LNCAP (cell line): ENCODE measurements around the gene CEP112.

Experiments
- TF ChIP-seq, protein P1 (sequence below): fragments of 450-650 bp; IDR thresholded peaks from 2 replicates; pipeline ENCODE4 v1.5.1; 2017; ENCODE audit warnings: mild to moderate bottlenecking

Gene CEP112

GRCh38 chr17:66200685-66201092 lies 8.8 kb upstream of the CEP112 start:
- TF ChIP-seq, protein P1, sequence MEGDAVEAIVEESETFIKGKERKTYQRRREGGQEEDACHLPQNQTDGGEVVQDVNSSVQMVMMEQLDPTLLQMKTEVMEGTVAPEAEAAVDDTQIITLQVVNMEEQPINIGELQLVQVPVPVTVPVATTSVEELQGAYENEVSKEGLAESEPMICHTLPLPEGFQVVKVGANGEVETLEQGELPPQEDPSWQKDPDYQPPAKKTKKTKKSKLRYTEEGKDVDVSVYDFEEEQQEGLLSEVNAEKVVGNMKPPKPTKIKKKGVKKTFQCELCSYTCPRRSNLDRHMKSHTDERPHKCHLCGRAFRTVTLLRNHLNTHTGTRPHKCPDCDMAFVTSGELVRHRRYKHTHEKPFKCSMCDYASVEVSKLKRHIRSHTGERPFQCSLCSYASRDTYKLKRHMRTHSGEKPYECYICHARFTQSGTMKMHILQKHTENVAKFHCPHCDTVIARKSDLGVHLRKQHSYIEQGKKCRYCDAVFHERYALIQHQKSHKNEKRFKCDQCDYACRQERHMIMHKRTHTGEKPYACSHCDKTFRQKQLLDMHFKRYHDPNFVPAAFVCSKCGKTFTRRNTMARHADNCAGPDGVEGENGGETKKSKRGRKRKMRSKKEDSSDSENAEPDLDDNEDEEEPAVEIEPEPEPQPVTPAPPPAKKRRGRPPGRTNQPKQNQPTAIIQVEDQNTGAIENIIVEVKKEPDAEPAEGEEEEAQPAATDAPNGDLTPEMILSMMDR = peak; percentile 81

GRCh38 chr17:66198242-66198641 lies 6.3 kb upstream of the CEP112 start:
- TF ChIP-seq, protein P1 = no peak

- TF ChIP-seq, protein P1 = no peak
Observed at GRCh38 chr17:66192378-66192687, 400 bp upstream of the CEP112 start.

DNA sequence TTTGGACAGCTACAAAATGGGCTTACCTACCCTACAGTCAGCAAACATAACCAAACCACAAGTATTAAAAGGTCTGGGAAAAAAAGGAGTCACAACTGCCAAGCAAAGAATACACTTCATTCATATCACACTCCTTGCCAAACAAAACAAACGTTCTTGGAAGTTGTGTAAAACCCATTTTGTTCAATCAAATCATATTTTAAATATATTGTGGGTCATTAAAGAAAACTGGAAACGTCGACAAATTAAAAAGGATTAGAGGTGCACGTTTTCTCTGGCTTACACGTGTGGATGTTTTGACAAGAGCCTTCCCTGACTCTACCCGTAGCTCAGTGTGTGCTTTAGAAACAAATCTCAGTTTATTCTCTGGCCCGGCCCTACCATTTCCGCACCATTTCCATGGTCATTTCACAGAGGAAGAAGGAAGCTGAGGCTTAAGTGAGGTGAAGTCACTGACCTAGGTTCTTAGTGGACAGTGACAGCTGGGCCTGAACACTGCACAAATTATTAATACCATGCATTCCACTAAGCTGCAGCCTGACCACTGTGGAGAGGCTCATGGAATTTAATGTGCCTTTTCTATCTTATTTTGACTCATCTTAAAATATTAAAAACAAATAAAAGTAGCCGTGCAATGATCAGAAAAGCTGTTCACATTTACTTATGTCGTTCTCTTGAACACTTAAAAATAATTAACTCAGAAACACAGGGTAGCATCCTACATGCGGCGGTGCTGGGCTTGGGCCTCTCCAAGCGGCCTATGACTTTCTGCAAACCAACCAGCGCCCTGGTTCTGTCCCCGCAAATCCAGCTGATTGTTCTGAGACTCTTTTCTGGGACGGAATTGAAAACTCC lies 968 bp downstream of the CEP112 start:
- TF ChIP-seq, protein P1 = no peak

DNA sequence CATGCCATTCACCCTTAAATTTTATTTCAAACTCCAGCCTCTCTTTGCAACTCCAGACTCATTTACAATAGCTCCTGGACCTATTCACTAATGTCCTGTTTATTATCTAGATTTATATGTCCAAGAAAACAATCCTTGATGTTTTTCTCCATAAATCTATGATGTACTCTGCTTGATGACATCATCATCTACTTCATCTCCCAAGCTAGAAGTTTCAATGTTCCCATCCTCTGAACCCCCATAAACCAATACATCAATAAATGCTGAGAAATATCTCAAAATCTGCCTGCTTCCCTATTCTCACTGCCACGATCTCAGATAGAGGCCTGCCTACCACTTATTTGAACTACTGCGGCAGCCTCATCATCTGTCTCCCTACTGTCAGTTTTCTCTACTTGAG lies 4.2 kb downstream of the CEP112 start:
- TF ChIP-seq, protein P1 = no peak

- TF ChIP-seq, protein P1 = no peak
Observed at GRCh38 chr17:66185862-66186261, 6.1 kb downstream of the CEP112 start.

GRCh38 chr17:66184392-66184791 lies 7.5 kb downstream of the CEP112 start:
- TF ChIP-seq, protein P1 = no peak
